ENCODE results near the gene LILRA2.
"Not testable (repeated sequence)": the region's sequence is repeated elsewhere in the genome, so short reads cannot be mapped to it uniquely, and the experiment has no call there.

LILRA2 gene

DNA sequence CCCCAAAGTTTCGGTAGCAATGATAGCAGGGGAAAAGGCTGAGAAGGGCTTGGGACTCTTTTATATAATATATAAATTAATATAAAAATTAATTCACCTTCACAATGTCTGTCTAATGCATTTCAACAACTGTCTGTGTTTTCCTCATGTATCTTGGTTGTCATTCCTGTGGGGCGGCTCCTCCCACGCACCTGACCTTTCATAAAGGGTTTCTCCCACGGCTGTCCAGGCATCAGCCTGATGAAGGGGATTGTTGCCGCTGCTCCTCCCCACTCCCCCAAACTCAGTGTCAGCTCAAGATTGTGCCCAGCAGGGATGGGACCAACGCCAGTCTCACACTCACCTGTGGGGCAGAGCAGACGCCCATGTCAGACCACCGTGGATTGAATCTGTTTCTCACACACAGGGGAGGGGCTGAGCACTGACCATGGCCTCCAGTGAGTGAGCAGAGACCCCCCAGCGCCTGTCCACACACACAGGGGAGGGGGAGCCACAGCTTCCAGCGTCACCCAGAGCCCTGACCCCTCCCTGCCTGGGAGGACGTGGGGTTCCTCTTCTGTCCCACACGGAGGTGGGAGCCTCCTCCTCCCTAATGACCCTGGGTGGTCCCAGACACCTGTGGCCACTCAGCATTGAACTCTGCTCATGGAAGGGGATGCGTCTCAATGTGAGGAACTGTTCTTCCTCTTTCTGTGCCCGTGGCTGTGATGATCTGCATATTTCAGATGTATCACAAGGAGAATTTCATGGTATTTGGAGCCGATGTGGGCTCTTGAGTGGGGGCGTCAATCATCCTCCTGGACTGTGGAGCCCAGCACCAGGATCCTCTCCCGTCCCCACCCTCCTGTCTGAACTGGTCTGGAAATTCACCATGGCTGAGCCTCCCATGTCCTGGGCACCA, 1.6 kb upstream of the LILRA2 start:
- not testable (repeated sequence) for DNase-seq

DNA sequence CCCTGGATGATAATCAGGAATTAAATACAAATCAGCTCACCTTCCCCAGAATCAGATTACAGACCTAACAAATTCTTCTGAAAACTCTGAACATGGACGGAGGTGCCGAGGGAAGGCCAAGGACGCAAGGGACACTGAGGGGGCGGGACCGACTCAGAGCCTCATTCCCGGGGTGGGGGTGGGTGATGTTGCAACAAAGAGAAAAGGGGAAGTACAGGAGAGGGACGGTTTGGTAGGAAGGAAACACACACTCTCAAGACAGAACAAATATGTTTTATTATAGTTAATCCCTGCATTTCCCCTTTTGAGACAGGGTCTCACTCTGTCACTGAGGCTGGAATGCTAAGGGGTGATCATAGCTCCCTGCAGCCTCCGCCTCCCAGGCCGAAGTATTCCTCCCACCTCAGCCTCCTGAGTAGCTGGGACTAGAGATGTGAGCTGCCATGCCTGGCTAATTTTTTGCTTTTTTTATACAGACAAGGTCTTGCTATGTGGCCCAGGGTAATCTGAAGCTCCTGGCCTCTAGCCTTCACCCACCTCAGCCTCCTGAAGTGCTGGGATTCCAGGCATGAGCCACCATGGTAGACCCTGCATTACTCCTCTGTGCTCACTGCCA, 786 bp upstream of the LILRA2 start:
- DNase-seq, result peak; percentile 43

DNA sequence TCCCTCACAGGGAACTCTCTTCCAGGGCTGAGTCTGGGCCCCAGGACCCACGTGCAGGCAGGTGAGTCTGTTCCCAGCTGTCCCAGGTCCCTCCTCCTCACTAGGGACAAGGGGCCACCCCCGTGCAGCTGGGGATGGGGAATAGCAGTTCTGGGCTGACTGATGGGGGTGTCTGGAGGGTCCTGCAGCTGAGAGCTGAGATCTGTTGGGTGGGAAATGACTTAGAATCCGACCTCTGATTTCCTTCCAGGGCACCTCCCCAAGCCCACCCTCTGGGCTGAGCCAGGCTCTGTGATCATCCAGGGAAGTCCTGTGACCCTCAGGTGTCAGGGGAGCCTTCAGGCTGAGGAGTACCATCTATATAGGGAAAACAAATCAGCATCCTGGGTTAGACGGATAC, 461 bp downstream of the LILRA2 start:
- DNase-seq, result no peak

DNA sequence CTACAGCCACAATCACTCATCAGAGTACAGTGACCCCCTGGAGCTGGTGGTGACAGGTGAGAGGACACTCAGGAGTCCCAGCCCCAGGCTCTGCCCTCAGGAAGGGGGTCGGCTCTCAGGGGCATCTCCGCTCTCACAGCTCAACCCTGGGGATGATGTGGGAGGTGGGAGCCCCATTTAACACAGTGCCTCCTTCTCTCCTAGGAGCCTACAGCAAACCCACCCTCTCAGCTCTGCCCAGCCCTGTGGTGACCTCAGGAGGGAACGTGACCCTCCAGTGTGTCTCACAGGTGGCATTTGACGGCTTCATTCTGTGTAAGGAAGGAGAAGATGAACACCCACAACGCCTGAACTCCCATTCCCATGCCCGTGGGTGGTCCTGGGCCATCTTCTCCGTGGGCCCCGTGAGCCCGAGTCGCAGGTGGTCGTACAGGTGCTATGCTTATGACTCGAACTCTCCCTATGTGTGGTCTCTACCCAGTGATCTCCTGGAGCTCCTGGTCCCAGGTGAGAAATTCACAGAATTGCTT, 1.0 kb downstream of the LILRA2 start:
- DNase-seq, result no peak

DNA sequence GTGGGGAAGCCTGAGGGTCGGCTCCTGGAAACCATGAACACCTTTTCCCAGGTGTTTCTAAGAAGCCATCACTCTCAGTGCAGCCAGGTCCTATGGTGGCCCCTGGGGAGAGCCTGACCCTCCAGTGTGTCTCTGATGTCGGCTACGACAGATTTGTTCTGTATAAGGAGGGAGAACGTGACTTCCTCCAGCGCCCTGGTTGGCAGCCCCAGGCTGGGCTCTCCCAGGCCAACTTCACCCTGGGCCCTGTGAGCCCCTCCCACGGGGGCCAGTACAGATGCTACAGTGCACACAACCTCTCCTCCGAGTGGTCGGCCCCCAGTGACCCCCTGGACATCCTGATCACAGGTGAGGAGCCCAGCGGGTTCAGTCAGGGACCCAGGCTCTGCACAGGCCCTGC, 1.6 kb downstream of the LILRA2 start:
- not testable (repeated sequence) for DNase-seq

DNA sequence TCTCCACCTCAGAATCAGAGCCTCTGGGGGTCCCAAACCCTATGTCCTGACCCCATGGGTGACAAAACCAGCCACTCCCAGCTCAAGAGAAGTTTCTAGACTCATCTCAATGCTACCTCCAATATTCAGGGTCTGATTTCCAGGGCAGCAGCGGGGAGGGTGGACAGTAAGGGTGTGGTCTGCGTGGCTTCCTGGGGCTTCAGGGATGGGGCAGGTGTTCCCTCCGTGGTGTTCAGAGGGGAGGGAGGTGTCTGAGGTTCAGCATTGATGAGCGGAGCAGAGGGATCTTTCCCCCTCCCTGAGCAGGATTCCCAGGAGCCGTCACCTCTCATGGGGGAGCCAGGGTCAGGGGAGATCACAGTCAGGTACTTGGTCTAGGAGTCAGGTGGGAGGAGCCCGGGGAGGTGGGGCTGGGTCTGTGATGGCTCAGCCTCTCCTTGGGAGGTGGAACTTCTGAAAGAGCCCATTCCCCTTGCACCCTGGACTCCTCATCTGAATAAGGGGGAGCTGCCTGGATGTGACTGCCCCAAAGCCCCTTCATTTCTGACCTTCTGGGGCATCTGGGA, 2.9 kb downstream of the LILRA2 start:
- DNase-seq, result no peak

DNA sequence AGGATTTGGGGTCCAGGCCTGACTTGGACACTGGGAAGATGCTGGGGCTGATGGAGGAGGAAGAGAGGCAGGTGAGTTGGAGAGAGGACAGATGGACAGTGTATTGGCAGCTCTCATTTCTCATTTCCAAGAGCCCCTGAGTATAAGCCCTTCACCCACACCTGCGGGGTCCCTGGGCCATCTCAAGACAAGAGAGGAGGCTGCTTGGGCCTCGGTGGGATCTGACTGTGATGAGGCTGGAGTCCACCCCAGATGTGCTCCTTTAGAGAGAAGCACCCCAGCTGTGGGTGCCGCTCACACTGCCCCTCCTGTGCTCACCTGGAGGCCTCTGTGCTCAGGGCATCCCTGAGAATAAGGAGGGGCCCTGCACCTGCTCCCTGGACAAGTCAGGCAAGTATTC, 3.7 kb downstream of the LILRA2 start:
- DNase-seq, result no peak

DNA sequence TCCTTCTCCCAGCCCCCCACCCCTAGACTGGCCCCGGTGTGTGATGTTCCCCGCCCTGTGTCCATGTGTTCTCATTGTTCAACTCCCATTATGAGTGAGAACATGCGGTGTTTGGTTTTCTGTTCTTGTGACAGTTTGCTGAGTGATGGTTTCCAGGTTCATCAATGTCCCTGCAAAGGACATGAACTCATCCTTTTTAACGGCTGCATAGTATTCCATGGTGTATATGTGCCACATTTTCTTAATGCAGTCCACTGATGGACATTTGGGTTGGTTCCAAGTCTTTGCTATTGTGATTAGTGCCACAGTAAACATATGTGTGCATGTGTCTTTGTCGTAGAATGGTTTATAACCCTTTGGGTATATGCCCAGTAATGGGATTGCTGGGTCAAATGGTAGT, 4.7 kb downstream of the LILRA2 start:
- DNase-seq, result not testable (repeated sequence)

DNA sequence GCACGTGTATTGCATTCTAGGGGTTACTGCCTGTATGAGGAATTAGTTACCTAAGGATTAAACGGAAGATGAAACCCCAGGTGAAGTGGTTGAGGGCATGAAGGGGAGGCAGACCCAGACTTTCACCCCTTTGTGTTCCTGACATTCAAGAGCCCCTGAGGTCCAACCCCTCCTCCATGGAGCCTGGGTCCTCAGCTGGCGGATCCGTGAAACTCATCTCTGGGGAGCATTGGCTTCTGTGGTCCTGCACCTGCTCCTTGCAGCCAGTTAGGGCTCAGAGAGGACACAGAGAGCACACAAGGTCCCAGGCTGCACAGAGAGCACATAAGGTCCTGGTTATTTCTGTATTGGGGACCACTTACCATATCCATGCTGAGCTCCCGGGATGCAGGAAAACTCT, 12.8 kb downstream of the LILRA2 start:
- no peak for DNase-seq

DNA sequence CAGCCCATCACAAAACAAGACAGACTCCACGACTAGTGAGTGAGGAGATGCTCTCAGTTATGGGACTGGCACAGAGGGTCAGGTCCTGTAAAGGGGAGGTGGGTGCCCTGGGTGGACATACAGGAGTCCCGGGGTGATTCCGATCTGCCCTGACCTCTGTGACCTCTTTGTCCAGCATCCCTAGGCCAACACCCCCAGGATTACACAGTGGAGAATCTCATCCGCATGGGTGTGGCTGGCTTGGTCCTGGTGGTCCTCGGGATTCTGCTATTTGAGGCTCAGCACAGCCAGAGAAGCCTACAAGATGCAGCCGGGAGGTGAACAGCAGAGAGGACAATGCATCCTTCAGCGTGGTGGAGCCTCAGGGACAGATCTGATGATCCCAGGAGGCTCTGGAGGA, 13.4 kb downstream of the LILRA2 start:
- no peak for DNase-seq

DNA sequence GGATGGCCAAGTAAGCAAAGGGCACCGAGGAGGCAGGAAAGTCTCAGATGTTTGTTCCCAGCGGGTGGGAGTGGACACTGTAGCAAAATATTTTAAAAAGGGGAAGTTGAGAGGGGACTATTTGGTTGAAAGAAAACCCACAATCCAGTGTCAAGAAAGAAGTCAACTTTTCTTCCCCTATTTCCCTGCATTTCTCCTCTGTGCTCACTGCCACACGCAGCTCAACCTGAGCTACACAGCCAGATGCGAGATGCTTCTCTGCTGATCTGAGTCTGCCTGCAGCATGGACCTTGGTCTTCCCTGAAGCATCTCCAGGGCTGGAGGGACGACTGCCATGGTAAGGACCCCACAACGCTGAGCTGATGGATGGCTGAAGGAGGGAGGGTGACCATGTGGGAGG, 19.9 kb downstream of the LILRA2 start, which contains the start of gene LILRA1:
LILRA1 (plus strand) TSS at position 188 of the 400 bp plus-strand sequence. CDS start 613 bp downstream, outside the sequence.
- DNase-seq, result not testable (repeated sequence)

DNA sequence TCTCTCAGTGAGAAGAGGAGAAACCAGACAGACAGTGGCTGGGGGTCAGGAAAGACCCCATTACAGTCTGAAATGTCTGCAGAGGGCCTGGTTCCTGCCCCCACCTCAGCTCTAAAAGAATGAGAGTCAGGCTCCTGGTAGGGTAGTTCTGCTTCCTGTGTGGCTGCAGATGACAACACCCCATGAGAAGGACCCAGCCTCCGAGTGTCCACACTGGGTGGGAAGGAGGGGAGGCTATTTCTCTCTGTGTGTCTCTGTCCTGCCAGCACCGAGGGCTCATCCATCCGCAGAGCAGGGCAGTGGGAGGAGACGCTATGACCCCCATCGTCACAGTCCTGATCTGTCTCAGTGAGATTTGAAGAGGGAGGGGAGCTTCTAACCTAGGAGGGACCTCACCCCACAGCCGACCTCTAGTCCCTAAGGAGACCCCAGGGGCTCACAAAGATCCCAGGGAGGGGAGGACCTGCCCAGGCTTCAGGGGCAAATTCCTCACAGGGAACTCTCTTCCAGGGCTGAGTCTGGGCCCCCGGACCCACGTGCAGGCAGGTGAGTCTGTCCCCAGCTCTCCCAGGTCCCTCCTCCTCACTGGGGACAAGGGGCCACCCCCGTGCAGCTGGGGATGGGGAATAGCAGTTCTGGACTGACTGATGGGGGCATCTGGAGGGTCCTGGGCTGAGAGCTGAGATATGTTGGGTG, 20.5 kb downstream of the LILRA2 start:
- DNase-seq, result not testable (repeated sequence)

DNA sequence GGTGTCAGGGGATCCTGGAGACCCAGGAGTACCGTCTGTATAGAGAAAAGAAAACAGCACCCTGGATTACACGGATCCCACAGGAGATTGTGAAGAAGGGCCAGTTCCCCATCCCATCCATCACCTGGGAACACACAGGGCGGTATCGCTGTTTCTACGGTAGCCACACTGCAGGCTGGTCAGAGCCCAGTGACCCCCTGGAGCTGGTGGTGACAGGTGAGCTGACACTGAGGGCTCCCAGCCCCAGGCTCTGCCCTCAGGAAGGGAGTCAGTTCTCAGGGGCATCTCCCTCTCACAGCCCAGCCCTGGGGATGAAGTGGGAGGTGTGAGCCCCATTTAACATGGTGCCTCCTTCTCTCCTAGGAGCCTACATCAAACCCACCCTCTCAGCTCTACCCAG, 21.1 kb downstream of the LILRA2 start:
- DNase-seq, result no peak

DNA sequence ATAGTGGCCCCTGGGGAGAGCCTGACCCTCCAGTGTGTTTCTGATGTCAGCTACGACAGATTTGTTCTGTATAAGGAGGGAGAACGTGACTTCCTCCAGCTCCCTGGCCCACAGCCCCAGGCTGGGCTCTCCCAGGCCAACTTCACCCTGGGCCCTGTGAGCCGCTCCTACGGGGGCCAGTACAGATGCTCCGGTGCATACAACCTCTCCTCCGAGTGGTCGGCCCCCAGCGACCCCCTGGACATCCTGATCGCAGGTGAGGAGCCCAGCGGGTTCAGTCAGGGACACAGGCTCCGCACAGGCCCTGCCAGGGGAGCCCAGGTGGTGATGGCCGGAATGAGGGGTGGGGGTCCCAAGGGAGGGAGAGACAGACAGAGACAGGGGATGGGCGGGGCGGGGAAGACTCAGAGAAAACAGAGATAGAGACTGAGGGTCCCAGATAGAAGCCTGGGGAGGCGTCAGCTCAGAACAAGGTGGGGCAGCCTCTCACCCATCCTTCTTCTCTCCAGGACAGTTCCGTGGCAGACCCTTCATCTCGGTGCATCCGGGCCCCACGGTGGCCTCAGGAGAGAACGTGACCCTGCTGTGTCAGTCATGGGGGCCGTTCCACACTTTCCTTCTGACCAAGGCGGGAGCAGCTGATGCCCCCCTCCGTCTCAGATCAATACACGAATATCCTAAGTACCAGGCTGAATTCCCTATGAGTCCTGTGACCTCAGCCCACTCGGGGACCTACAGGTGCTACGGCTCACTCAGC, 22.3 kb downstream of the LILRA2 start:
- not testable (repeated sequence) for DNase-seq

DNA sequence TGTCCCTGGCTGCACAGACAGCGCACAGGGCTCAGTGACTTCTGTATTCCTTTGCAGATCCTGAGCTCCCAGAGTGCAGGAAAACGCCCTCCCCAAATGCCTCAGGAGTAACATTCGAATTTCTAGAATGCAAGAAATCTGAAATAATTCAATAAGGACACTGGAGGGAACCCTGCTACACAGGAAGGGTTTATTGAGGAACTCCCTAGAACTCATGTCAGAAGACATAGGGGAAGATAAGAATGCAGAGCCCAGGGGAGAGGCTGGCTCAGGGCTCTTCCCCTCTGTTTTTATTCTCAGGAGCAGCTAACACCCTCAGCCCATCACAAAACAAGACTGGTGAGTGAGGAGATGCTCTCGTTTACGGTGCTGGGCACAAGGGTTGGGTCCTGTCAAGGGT, 26.6 kb downstream of the LILRA2 start:
- no peak for DNase-seq

DNA sequence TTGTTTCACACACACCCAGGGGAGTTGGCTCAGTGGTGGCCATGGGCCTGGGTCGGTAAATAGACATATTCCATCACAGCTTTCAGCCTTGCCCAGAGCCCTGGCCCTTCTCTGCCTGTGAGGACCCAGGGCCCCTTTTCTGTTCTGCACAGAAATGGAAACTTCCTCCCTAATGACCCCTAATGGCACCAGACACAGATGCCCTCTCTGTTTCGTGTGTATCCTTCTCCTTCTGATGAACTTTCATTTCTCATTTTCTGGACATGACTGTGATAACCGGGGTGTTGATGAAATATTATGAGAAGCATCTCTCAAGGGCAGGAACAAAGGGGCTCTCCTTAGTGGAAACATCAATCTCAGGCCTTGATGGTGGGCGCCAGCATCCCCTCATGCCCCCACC, 32.6 kb downstream of the LILRA2 start:
- DNase-seq, result no peak

DNA sequence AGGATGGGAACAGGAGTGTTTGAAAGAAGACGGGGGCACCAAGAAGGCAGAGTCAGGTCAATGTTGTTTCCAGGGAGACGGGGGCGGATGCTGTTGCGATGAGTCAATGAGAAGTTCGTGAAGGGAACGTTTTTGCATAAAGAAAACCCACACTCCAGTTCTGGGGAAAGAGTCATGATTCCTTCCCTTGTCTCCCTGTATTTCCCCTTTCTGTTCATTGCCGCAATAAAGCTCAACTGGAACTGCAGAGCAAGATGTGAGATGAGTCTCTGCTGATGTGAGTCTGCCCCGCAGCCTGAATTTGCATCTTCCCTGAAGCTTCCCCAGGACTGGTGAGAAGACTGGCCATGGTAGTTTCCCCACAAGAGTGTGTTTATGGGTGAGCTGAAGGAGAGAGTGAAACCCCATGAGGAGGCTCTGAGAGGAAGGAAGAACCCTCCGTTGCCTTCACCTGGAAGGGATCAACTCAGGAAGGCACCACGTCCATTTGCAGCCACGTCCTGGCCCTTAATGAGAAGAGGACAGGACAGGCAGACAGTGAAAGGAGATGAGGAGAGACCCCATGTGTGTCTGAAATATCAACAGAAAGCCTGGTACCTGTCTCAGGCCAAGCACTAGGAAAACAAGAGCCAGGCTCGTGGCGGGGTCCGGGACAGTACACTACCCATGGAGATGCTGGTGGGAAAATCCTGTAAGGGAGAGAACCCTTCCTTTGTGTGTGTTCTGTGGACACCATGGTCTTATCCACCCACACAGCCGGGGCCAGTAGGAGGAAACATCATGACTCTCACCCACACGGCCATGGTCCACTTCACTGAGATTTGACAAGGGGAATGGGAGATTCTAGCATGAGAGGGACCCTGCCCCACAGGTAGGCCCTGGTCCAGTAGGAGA, 33.5 kb downstream of the LILRA2 start:
- DNase-seq, result no peak

DNA sequence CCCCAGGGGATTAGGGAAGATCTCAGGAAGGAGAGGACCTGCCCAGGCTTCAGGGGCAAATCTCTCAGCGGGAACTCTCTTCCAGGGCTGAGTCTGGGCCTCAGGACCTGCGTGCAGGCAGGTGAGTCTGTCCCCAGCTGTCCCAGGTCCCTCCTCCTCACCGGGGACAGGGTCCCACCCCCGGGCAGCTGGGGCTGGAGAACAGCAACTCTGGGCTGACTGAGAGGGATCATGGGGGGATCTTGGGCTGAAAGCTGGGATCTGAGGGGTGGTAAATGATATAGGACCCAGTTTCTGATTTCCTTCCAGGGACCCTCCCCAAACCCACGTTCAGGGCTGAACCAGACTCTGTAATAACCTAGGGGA, 34.2 kb downstream of the LILRA2 start:
- no peak for DNase-seq

DNA sequence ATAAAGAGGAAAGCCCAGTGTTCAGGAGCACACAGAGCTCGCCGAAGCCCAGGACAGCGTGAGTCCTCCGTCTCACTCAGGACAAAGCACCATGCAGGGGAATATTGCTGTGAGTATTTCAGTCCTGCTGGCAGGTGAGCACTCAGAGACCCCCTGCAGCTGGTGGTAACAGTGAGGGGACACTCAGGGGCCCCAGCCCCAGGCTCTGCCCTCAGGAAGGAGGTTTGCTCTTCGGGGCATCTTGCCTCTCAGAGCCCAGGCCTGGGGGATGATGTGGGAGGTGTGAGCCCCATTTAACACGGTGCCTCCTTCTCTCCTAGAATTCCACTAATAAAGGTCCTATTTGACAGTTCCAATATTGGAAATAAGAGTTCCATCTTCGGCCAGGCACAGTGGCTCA, 34.6 kb downstream of the LILRA2 start:
- no peak for DNase-seq

DNA sequence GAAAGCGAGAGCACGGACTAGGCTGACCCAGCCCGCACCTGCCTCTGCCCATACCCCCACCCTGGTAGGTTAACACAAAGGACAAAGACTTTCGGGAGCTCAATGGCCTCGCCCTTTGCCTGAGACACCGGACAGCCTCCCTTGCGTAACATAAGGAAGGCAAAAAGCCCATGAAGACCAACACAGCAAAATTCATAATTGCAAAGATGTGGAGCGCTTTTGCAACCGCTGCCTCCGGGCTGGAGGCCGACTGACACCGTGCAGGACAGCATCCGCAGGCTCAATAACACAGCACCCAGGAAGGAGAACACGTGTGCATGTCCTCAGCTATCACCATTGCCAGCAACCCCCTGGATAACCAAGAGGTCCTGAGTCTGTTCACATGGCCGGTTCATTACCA, 35.2 kb downstream of the LILRA2 start:
- no peak for DNase-seq

DNA sequence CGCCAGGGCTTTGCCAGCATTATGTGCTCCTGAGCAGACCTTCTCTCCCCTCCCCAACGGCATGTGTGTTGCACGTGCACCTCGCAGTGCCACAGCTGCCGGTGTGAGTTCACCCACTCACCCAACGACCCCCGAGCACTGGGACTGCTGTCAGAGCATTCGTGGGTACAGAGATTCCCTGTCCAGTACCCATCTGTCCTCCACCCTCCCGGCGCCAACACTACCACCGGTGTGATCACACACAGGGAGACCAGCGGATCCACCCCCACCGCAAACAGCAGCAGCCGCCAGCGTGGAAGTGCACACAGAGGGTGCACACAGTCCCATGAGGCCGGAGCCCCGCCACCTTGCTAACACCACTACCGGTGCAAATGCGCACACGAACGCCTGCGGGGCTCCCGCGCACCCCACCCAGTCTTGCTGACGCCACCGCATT, 35.8 kb downstream of the LILRA2 start:
- DNase-seq, result no peak

Measured in femur (tissue), 1 donor.